ENCODE results near the gene SSBP3. TPM values are rescaled to one million over a fixed set of nuclear protein-coding genes. Genes with fewer than 3 reads are reported as not detected.

The SSBP3 gene
- total and polyA plus RNA-seq, 2 of the 13 experiments (the other 11 are each of a cell fraction or from before 2014, with no cell fraction given) = 8.5 to 17.6 TPM

- TF ChIP-seq ARID5B (CRISPR knock-in tag; IDR thresholded peaks at IDR 0.05) = no peak
- no peak for TF ChIP-seq PLRG1 (conservative IDR thresholded peaks at IDR 0.05)
- no peak for TF ChIP-seq ZNF513 (CRISPR knock-in tag; conservative IDR thresholded peaks at IDR 0.05)
- 0 out of 3 replicates have a peak, but pooled peaks have one; percentile 12 for TF ChIP-seq MXI1 (IDR thresholded peaks at IDR 0.05; ENCODE audit: borderline replicate concordance, low read depth, low read length)
- TF ChIP-seq ZNF343 (CRISPR knock-in tag; IDR thresholded peaks at IDR 0.05) = 0 out of 2 replicates have a peak, but pooled peaks have one; percentile 26
- TF ChIP-seq HNF1B (CRISPR knock-in tag; IDR thresholded peaks at IDR 0.05) = peak; percentile 13; the same call in 1 of the 2 replicates
- no peak for TF ChIP-seq FLYWCH1 (CRISPR knock-in tag; IDR thresholded peaks at IDR 0.05)
- TF ChIP-seq MLX (CRISPR knock-in tag; IDR thresholded peaks at IDR 0.05) = no peak
- no peak for TF ChIP-seq KDM1A (CRISPR knock-in tag; IDR thresholded peaks at IDR 0.05)
- peak; percentile 76; the same call in 1 of the 2 replicates for TF ChIP-seq ZBTB38 (CRISPR knock-in tag; IDR thresholded peaks at IDR 0.05)
- no peak for TF ChIP-seq NFKB2 (CRISPR knock-in tag; IDR thresholded peaks at IDR 0.05; ENCODE audit: borderline replicate concordance)
- TF ChIP-seq CTCF (CRISPR knock-in tag; IDR thresholded peaks at IDR 0.05) = peak; percentile 59
- no peak for TF ChIP-seq NFE2L2 (IDR thresholded peaks at IDR 0.05; ENCODE audit: low read length)
- no peak for TF ChIP-seq HCFC1 (IDR thresholded peaks at IDR 0.05; ENCODE audit: low read depth, low read length)
- TF ChIP-seq ZBTB21 (CRISPR knock-in tag; IDR thresholded peaks at IDR 0.05) = no peak
- TF ChIP-seq ADNP (CRISPR knock-in tag; IDR thresholded peaks at IDR 0.05) = no peak
Observed at GRCh38 chr1:54404939-54405897, 976 bp downstream of the SSBP3 start (continued).
